HG03060 (cell line): ENCODE results near the gene TTLL13.
"Not testable (repeated sequence)": the region's sequence is repeated elsewhere in the genome, so short reads cannot be mapped to it uniquely, and the experiment has no call there.

Experiments used
- ATAC-seq: cut with Tn5 transposase; IDR thresholded peaks from one replicate; pipeline ENCODE4 v1.9.1; 2021; ENCODE audit warnings: low read depth, moderate number of reproducible peaks; ENCODE audit not compliant: unreplicated experiment

Gene TTLL13

GRCh38 chr15:90280743-90281142 is 31.4 kb downstream of the TTLL13 start:
- ATAC-seq, result not testable (repeated sequence)

GRCh38 chr15:90281637-90282036 is 32.3 kb downstream of the TTLL13 start:
- ATAC-seq, result not testable (repeated sequence)

GRCh38 chr15:90286678-90287077 is 37.3 kb downstream of the TTLL13 start:
- ATAC-seq, result no peak

GRCh38 chr15:90287101-90287500 is 37.7 kb downstream of the TTLL13 start:
- no peak for ATAC-seq

- no peak for ATAC-seq
These were observed 38.6 kb downstream of the TTLL13 start for GRCh38 chr15:90287946-90288345.

GRCh38 chr15:90291679-90292356 is 42.5 kb downstream of the TTLL13 start:
- no peak for ATAC-seq

GRCh38 chr15:90293040-90293810 is 43.9 kb downstream of the TTLL13 start:
- ATAC-seq, result not testable (repeated sequence)

GRCh38 chr15:90294159-90294558 is 44.8 kb downstream of the TTLL13 start:
- ATAC-seq, result no peak

GRCh38 chr15:90294601-90295269 is 45.4 kb downstream of the TTLL13 start:
- ATAC-seq, result no peak

- no peak for ATAC-seq
These were observed 45.9 kb downstream of the TTLL13 start for GRCh38 chr15:90295270-90295648.

GRCh38 chr15:90296316-90296884 is 47.0 kb downstream of the TTLL13 start:
- ATAC-seq, result not testable (repeated sequence)

- no peak for ATAC-seq
These were observed 47.7 kb downstream of the TTLL13 start for GRCh38 chr15:90297021-90297420.

GRCh38 chr15:90300541-90300940 is 51.2 kb downstream of the TTLL13 start:
- no peak for ATAC-seq

GRCh38 chr15:90300988-90301706 is 51.8 kb downstream of the TTLL13 start:
- ATAC-seq, result no peak

- ATAC-seq, result no peak
These were observed 52.4 kb downstream of the TTLL13 start for GRCh38 chr15:90301707-90302300.

GRCh38 chr15:90305355-90305754 is 56.0 kb downstream of the TTLL13 start:
- not testable (repeated sequence) for ATAC-seq

GRCh38 chr15:90305932-90306331 is 56.6 kb downstream of the TTLL13 start:
- no peak for ATAC-seq

GRCh38 chr15:90306560-90306959 is 57.2 kb downstream of the TTLL13 start:
- ATAC-seq, result no peak

- no peak for ATAC-seq
These were observed 58.3 kb downstream of the TTLL13 start for GRCh38 chr15:90307661-90308060.

GRCh38 chr15:90309020-90309419 is 59.7 kb downstream of the TTLL13 start:
- no peak for ATAC-seq
